HepG2 (cell line): ENCODE results near the gene CTNNBL1. TPM values are rescaled to one million over a fixed set of nuclear protein-coding genes. Genes with fewer than 3 reads are reported as not detected.

Source experiments
- ATAC-seq: fragments of 200-7000 bp; cut with Tn5 transposase; 3 replicates; pipeline ENCODE4 v1.9.1; 2020; ENCODE audit warnings: mild to moderate bottlenecking, moderate library complexity
- BruUV-seq: library from RNA; stranded (reverse); fragments of 400-500 nt; replicated peaks from 2 replicates; lab custom pipeline; 2021; lab: Mats Ljungman, UMichigan
- CTCF ChIA-PET: fragments of 300-600 bp; formaldehyde crosslinking; extraction: SDS; loops from one replicate; lab custom pipeline; 2021; ENCODE audit warnings: low total read pairs, inconsistent platforms, low intra/inter-chr PET ratio; lab: Yijun Ruan, JAX
- POLR2A ChIA-PET: fragments of 350-600 bp; sonication (Branson Sonifier 250); formaldehyde crosslinking; loops from one replicate; lab custom pipeline; 2020; ENCODE audit warnings: antibody characterized with exemption, inconsistent platforms; lab: Yijun Ruan, JAX
- DNase-seq: peaks from one replicate; pipeline ENCODE4 v3.0.0-alpha.2; 2015; ENCODE audit warnings: low spot score
- FAIRE-seq: peaks from 3 replicates; lab custom pipeline; 2011; peaks lifted over from hg19 to GRCh38; lab: Jason Lieb, UNC
- H2AFZ ChIP-seq: one replicate; pipeline ENCODE4 v1.6.1; 2011; ENCODE audit warnings: low read length, inconsistent platforms
- H3K27ac ChIP-seq: fragments of 300-600 bp; 3 replicates; pipeline ENCODE4 v1.8.0; 2011; ENCODE audit warnings: mixed run types, mild to moderate bottlenecking, mixed read lengths, low read length, inconsistent platforms; ENCODE audit not compliant: insufficient read depth; ENCODE audit errors: extremely low read length
- H3K27me3 ChIP-seq, 2 experiments: fragments of 200-600 bp in 1 of 2; 2 replicates in 1 of 2; 3 replicates in 1 of 2; pipeline versions ENCODE4 v1.6.0 to v1.8.0; 2011; ENCODE audit warnings: low read length in 2 of 2, mild to moderate bottlenecking in 2 of 2, moderate library complexity in 2 of 2, inconsistent platforms in 1 of 2; ENCODE audit not compliant: insufficient read depth in 2 of 2, control insufficient read depth in 1 of 2
- H3K36me3 ChIP-seq, 2 experiments: fragments of 200-600 bp in 1 of 2; replicated peaks in 1 of 2; 2 replicates in 1 of 2; 3 replicates in 1 of 2; pipeline versions ENCODE4 v1.5.1 to v1.8.0; 2011; ENCODE audit warnings: low read length in 2 of 2, inconsistent platforms in 1 of 2; ENCODE audit not compliant: insufficient read depth in 2 of 2, control insufficient read depth in 1 of 2
- H3K4me1 ChIP-seq: 2 replicates; pipeline ENCODE4 v1.5.1; 2012; ENCODE audit warnings: low read length, inconsistent platforms; ENCODE audit not compliant: insufficient read depth
- H3K4me2 ChIP-seq: 2 replicates; pipeline ENCODE4 v1.6.0; 2011; ENCODE audit warnings: low read depth, low read length, inconsistent platforms
- H3K4me3 ChIP-seq, 3 experiments: fragments of 200-600 bp in 1 of 3; sonication (generic), shearing (Covaris generic) in 1 of 3; replicated peaks in 1 of 3; 2 replicates each; pipeline ENCODE4 v1.5.1; 2011 to 2016; ENCODE audit warnings: low read length in 3 of 3, inconsistent platforms in 2 of 3, low read depth in 2 of 3, mild to moderate bottlenecking in 2 of 3, control low read depth in 1 of 3, mixed read lengths in 1 of 3; ENCODE audit not compliant: insufficient read depth in 1 of 3
- H3K79me2 ChIP-seq: one replicate; pipeline ENCODE4 v1.6.1; 2011; ENCODE audit warnings: low read length, inconsistent platforms; ENCODE audit not compliant: insufficient read depth
- H3K9ac ChIP-seq: 2 replicates; pipeline ENCODE4 v1.6.0; 2011; ENCODE audit warnings: mild to moderate bottlenecking, low read depth, low read length, inconsistent platforms; ENCODE audit not compliant: insufficient read depth
- H3K9me3 ChIP-seq: 2 replicates; pipeline ENCODE4 v1.5.1; 2012; ENCODE audit warnings: mild to moderate bottlenecking, low read length
- H4K20me1 ChIP-seq: 2 replicates; pipeline ENCODE4 v1.6.0; 2011; ENCODE audit warnings: inconsistent platforms, mild to moderate bottlenecking, low read length, moderate library complexity; ENCODE audit not compliant: insufficient read depth
- ARID2 ChIP-seq: sonication (generic); formaldehyde crosslinking; IDR thresholded peaks from 2 replicates; pipeline ENCODE4 v1.8.1; 2022; ENCODE audit warnings: mild to moderate bottlenecking, missing genetic modification reagents, borderline replicate concordance
- PAWR ChIP-seq: sonication (generic); formaldehyde crosslinking; IDR thresholded peaks from 2 replicates; pipeline ENCODE4 v1.4.0; 2020; ENCODE audit warnings: missing genetic modification reagents, mild to moderate bottlenecking, borderline replicate concordance
- SKIL ChIP-seq: sonication (generic); formaldehyde crosslinking; IDR thresholded peaks from 2 replicates; pipeline ENCODE4 v1.8.0; 2022; ENCODE audit warnings: missing genetic modification reagents, mild to moderate bottlenecking, moderate library complexity, borderline replicate concordance
- TCF7L2 ChIP-seq: IDR thresholded peaks from 2 replicates; pipeline ENCODE4 v1.6.1; 2011; ENCODE audit warnings: mild to moderate bottlenecking, low read depth, low read length, moderate library complexity
- ZNF362 ChIP-seq: sonication (generic); formaldehyde crosslinking; IDR thresholded peaks from 2 replicates; pipeline ENCODE4 v1.4.0; 2020; ENCODE audit warnings: missing genetic modification reagents, mild to moderate bottlenecking, borderline replicate concordance
- ZNF614 ChIP-seq: IDR thresholded peaks from 2 replicates; pipeline ENCODE4 v1.6.1; 2018; ENCODE audit warnings: missing biosample characterization, missing genetic modification reagents, inconsistent platforms, borderline replicate concordance
- ZNF660 ChIP-seq: sonication (generic); formaldehyde crosslinking; IDR thresholded peaks from 2 replicates; pipeline ENCODE4 v1.5.1; 2020; ENCODE audit warnings: mild to moderate bottlenecking, low read depth, missing genetic modification reagents, borderline replicate concordance
- WGBS: methylation state at CpG from one replicate; pipeline ENCODE4 v1.1.6; 2017; ENCODE audit warnings: low lambda C conversion rate; 5-methylcytosine and 5-hydroxymethylcytosine counted together
- in situ Hi-C: cut with HindIII; loops from 2 replicates; pipeline ENCODE4 v1.10.0; 2017; ENCODE audit warnings: low pct_unique_long_range_greater_than_20kb; ENCODE audit not compliant: extremely low pct_ligation_motif_present
- intact Hi-C: fragments of 100-400 bp; cut with micrococcal nuclease; formaldehyde crosslinking; loops from one replicate; pipeline ENCODE4 v1.10.0; 2022; ENCODE audit not compliant: unreplicated experiment
- polyA plus RNA-seq, 8 experiments: library from polyadenylated mRNA; depleted of rRNA in 3 of 8; stranded (reverse) in 7 of 8; unstranded in 1 of 8; fragments of >200 nt; fragmentation: Illumina TruSeq in 4 of 8; extraction: Trizol in 4 of 8; gene quantifications; 2 replicates each; pipeline versions ENCODE4 v1.2.1 to v1.2.3, GENCODE V29; 2011 to 2016; ENCODE audit warnings: low read depth in 4 of 8, missing spikeins in 1 of 8, mixed read lengths in 1 of 8; ENCODE audit not compliant: insufficient read depth in 1 of 8
- total RNA-seq, 5 experiments: library from RNA; depleted of rRNA; stranded (reverse); fragments of >200 nt; fragmentation: Illumina TruSeq; extraction: Trizol; gene quantifications; 2 replicates each; pipeline ENCODE4 v1.2.3, GENCODE V29; 2016; ENCODE audit warnings: low read depth in 1 of 5

CTNNBL1 gene
- total and polyA plus RNA-seq, 2 of the 13 experiments (the other 11 are each of a cell fraction or from before 2014, with no cell fraction given): 49.3 to 94.6 TPM

- no peaks in the 10 kb centered on the region for H3K4me1 ChIP-seq
- CTCF ChIA-PET: no interaction called here
- POLR2A ChIA-PET: no interaction called here
- H3K79me2 ChIP-seq: no peaks in the 10 kb centered on the region
- 0 out of 2 replicates have a peak, but pooled peaks cover 5% of the 10 kb centered on the region for H3K9me3 ChIP-seq
- DNase-seq (no peak), ATAC-seq (no peak), FAIRE-seq (no peak)
- in situ Hi-C loops: no loop called here
- H2AFZ ChIP-seq: no peak overlapping the region
- TF ChIP-seq ZNF362 (CRISPR knock-in tag) (no peak), SKIL (no peak), ZNF660 (no peak), ARID2 (CRISPR knock-in tag) (no peak), PAWR (no peak), ZNF614 (CRISPR knock-in tag) (no peak), TCF7L2 (no peak)
- no peaks in the 10 kb centered on the region for H4K20me1 ChIP-seq
- 27% methylated on average over 3 of the region's 3 CpGs for WGBS
- H3K27ac ChIP-seq: no peak overlapping the region
- no peak overlapping the region for H3K9ac ChIP-seq
- intact Hi-C loops: no loop called here
- H3K4me2 ChIP-seq: no peak overlapping the region
- no TSS peak for BruUV-seq
- H3K27me3 ChIP-seq: no peaks in the 10 kb centered on the region
- no peak overlapping the region for H3K4me3 ChIP-seq
- no peaks in the 10 kb centered on the region for H3K36me3 ChIP-seq
Measured at GRCh38 chr20:37662308-37662707, 31.5 kb upstream of the CTNNBL1 start.
